GM19468 (cell line): ENCODE data around the gene TEDC1.
"Not testable (repeated sequence)": the region's sequence is repeated elsewhere in the genome, so short reads cannot be mapped to it uniquely, and the experiment has no call there.

Experiments used
- ATAC-seq: cut with Tn5 transposase; IDR thresholded peaks from one replicate; pipeline ENCODE4 v1.9.1; 2021; ENCODE audit warnings: mild to moderate bottlenecking, moderate library complexity, moderate number of reproducible peaks; ENCODE audit not compliant: unreplicated experiment; ENCODE audit errors: extremely low read depth

Gene TEDC1

GRCh38 chr14:105533811-105534498 is 42.9 kb downstream of the TEDC1 start:
- ATAC-seq = no peak

GRCh38 chr14:105534586-105534985 is 43.5 kb downstream of the TEDC1 start:
- no peak for ATAC-seq

GRCh38 chr14:105536051-105536450 is 45.0 kb downstream of the TEDC1 start:
- no peak for ATAC-seq

GRCh38 chr14:105536691-105537579 is 45.9 kb downstream of the TEDC1 start:
- no peak for ATAC-seq

GRCh38 chr14:105537580-105538474 is 46.8 kb downstream of the TEDC1 start:
- no peak for ATAC-seq

GRCh38 chr14:105538481-105539049 is 47.5 kb downstream of the TEDC1 start:
- no peak for ATAC-seq

GRCh38 chr14:105540811-105541210 is 49.8 kb downstream of the TEDC1 start:
- no peak for ATAC-seq

- no peak for ATAC-seq
These were observed 50.3 kb downstream of the TEDC1 start for GRCh38 chr14:105541218-105541875.

- ATAC-seq = not testable (repeated sequence)
These were observed 54.6 kb downstream of the TEDC1 start for GRCh38 chr14:105545676-105546075.

- not testable (repeated sequence) for ATAC-seq
These were observed 55.4 kb downstream of the TEDC1 start for GRCh38 chr14:105546410-105546809.

- not testable (repeated sequence) for ATAC-seq
These were observed 56.0 kb downstream of the TEDC1 start for GRCh38 chr14:105547072-105547471.

- no peak for ATAC-seq
These were observed 56.7 kb downstream of the TEDC1 start for GRCh38 chr14:105547741-105548169.
